Measurements from ENCODE around the gene MT1B.
A peak's percentile ranks its signal among the peaks of the same experiment; 100 is the strongest.
"Not testable (repeated sequence)": the region's sequence is repeated elsewhere in the genome, so short reads cannot be mapped to it uniquely, and the experiment has no call there.

MT1B gene

DNA sequence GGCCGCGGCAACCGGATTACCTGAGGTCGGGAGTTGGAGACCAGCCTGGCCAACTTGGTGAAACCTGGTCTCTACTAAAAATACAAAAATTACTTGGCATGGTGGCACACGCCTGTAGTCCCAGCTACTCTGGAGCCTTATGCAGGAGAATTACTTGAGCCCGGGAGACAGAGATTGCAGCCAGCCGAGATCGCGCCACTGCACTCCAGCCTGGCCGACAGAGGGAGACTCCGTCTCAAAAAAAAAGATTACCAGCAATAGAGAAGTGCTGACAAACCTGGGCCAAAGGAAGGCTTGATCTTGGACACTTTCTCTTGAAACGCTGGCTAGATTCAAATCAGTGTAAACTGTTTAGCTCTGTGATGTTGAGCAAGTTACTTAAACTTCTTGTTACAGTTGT, 22.2 kb downstream of the MT1B start:
- TF ChIP-seq, protein P1, sequence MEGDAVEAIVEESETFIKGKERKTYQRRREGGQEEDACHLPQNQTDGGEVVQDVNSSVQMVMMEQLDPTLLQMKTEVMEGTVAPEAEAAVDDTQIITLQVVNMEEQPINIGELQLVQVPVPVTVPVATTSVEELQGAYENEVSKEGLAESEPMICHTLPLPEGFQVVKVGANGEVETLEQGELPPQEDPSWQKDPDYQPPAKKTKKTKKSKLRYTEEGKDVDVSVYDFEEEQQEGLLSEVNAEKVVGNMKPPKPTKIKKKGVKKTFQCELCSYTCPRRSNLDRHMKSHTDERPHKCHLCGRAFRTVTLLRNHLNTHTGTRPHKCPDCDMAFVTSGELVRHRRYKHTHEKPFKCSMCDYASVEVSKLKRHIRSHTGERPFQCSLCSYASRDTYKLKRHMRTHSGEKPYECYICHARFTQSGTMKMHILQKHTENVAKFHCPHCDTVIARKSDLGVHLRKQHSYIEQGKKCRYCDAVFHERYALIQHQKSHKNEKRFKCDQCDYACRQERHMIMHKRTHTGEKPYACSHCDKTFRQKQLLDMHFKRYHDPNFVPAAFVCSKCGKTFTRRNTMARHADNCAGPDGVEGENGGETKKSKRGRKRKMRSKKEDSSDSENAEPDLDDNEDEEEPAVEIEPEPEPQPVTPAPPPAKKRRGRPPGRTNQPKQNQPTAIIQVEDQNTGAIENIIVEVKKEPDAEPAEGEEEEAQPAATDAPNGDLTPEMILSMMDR (IDR thresholded peaks at IDR 0.05; ENCODE audit: poor library complexity, severe bottlenecking): peak; percentile 88
- ATAC-seq (ENCODE audit: low read depth) (peak; percentile 77), DNase-seq (ENCODE audit: low spot score) (no peak)
- no peaks in the 10 kb centered on the region for H3K9me3 ChIP-seq (ENCODE audit: severe bottlenecking)
- H3K4me1 ChIP-seq (ENCODE audit: insufficient read depth, poor library complexity, severe bottlenecking): peaks cover 2% of the 10 kb centered on the region
- no peaks in the 10 kb centered on the region for H3K36me3 ChIP-seq (ENCODE audit: low read depth)
- H3K4me3 ChIP-seq (ENCODE audit: severe bottlenecking): no peak overlapping the region
- H3K27ac ChIP-seq (ENCODE audit: poor library complexity, severe bottlenecking): no peak overlapping the region
- H3K27me3 ChIP-seq (ENCODE audit: insufficient read depth, poor library complexity, severe bottlenecking): no peaks in the 10 kb centered on the region

DNA sequence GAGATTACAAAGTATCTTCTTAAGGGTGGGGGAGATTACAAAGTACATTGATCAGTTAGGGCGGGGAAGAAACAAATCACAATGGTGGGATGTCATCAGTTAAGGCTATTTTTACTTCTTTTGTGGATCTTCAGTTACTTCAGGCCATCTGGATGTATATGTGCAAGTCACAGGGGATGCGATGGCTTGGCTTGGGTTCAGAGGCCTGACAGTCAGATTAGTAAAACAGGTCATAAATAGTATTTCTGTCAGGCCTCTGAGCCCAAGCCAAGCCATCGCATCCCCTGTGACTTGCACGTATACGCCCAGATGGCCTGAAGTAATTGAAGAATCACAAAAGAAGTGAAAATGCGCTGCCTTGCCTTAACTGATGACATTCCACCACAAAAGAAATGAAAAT, 22.9 kb downstream of the MT1B start:
- not testable (repeated sequence) for H3K4me1 ChIP-seq (ENCODE audit: insufficient read depth, poor library complexity, severe bottlenecking); DNase-seq (ENCODE audit: low spot score); H3K27ac ChIP-seq (ENCODE audit: poor library complexity, severe bottlenecking); H3K27me3 ChIP-seq (ENCODE audit: insufficient read depth, poor library complexity, severe bottlenecking); H3K4me3 ChIP-seq (ENCODE audit: severe bottlenecking); ATAC-seq (ENCODE audit: low read depth); H3K36me3 ChIP-seq (ENCODE audit: low read depth); H3K9me3 ChIP-seq (ENCODE audit: severe bottlenecking)

DNA sequence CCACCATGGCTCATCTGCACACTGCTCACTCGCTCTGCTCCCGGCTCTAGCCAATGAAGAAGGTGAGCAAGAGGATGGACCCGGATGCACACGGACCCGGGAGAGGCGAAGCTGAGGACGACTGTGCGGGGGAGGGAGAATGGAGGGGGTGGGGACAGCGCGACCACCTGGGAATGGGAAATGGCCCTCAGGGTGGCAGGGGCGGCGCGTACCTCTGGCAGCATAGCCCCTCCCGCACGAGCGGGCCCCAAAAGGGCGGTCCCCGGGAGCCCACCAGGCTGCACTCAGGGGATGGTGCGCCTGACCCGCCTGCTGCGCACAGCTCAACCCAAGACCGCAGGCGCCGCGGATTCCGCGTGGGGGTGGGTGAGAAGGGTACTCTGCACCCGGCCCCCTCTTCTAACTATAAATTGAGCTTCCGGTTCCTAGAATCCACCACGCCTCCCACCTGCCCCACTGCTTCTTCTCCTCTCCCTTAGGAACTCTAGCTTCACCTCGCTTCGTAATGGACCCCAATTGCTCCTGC, 24.1 kb downstream of the MT1B start:
- Histone ChIP-seq H3K36me3 (ENCODE audit: low read depth) (no peaks in the 10 kb centered on the region), H3K4me3 (ENCODE audit: severe bottlenecking) (no peak overlapping the region), H3K27ac (ENCODE audit: poor library complexity, severe bottlenecking) (no peak overlapping the region), H3K9me3 (ENCODE audit: severe bottlenecking) (no peaks in the 10 kb centered on the region), H3K27me3 (ENCODE audit: insufficient read depth, poor library complexity, severe bottlenecking) (no peaks in the 10 kb centered on the region), H3K4me1 (ENCODE audit: insufficient read depth, poor library complexity, severe bottlenecking) (peaks cover 2% of the 10 kb centered on the region)
- TF ChIP-seq, protein P1 (IDR thresholded peaks at IDR 0.05; ENCODE audit: poor library complexity, severe bottlenecking): no peak
- DNase-seq (ENCODE audit: low spot score) (no peak), ATAC-seq (ENCODE audit: low read depth) (no peak)

DNA sequence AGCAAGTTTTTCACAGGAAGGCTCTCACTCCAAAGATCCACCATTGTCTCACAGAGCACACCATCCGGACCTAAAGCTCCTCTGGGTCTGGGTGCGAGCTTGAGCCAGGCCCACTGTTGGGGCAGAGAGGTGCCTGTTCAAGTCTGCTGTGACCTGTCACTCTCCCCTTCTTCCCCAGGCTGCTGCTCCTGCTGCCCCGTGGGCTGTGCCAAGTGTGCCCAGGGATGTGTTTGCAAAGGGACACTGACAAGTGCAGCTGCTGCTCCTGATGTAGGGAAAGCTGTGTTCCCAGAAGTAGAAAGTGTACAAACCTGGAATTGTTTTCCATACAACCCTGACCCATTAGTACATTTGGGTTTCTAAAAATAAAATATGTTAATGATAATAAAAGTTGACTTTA, 25.8 kb downstream of the MT1B start:
- H3K27ac ChIP-seq (ENCODE audit: poor library complexity, severe bottlenecking): no peak overlapping the region
- no peaks in the 10 kb centered on the region for H3K9me3 ChIP-seq (ENCODE audit: severe bottlenecking)
- no peak for DNase-seq (ENCODE audit: low spot score)
- no peak overlapping the region for H3K4me3 ChIP-seq (ENCODE audit: severe bottlenecking)
- ATAC-seq (ENCODE audit: low read depth): no peak
- no peaks in the 10 kb centered on the region for H3K36me3 ChIP-seq (ENCODE audit: low read depth)
- H3K4me1 ChIP-seq (ENCODE audit: insufficient read depth, poor library complexity, severe bottlenecking): no peaks in the 10 kb centered on the region
- no peaks in the 10 kb centered on the region for H3K27me3 ChIP-seq (ENCODE audit: insufficient read depth, poor library complexity, severe bottlenecking)
- TF ChIP-seq, protein P1 (IDR thresholded peaks at IDR 0.05; ENCODE audit: poor library complexity, severe bottlenecking): no peak

DNA sequence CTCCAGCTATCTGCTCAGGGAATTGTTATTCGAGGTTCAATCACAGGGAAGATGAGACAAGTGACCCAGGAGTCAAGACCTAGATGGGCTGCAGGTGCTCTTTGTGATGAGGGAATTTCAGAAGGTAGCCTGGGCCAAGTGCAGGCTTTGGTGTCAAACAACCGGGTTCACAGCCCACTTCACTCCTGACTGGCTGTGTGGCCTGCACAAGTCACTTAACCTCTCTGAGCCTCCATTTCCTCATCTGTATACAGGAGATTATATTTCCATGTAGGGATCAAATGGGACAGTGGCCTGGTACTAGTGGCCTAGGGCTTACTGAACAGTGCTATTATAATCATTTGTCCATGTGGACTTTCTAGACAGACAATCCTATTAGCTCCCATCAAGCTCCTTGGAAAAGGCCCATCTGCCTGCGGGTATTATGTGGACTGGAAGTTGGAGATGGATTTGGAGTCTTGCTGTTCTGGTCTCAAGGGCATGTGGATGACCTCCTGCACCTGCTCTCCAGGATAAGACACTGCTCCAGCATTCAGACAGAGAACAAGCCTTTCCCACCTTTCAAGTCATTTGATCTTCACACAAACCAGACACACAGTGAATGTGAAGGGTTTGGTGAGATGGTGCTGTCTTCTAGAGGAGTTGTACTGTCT, 27.5 kb downstream of the MT1B start:
- H3K9me3 ChIP-seq (ENCODE audit: severe bottlenecking): no peaks in the 10 kb centered on the region
- TF ChIP-seq, protein P1 (IDR thresholded peaks at IDR 0.05; ENCODE audit: poor library complexity, severe bottlenecking): no peak
- H3K4me1 ChIP-seq (ENCODE audit: insufficient read depth, poor library complexity, severe bottlenecking): peaks cover 2% of the 10 kb centered on the region
- H3K4me3 ChIP-seq (ENCODE audit: severe bottlenecking): no peak overlapping the region
- no peak overlapping the region for H3K27ac ChIP-seq (ENCODE audit: poor library complexity, severe bottlenecking)
- peaks cover 17% of the 10 kb centered on the region for H3K36me3 ChIP-seq (ENCODE audit: low read depth)
- ATAC-seq (ENCODE audit: low read depth) (no peak), DNase-seq (ENCODE audit: low spot score) (no peak)
- no peaks in the 10 kb centered on the region for H3K27me3 ChIP-seq (ENCODE audit: insufficient read depth, poor library complexity, severe bottlenecking)
